ENCODE results near the gene INAFM1.

The INAFM1 gene

DNA sequence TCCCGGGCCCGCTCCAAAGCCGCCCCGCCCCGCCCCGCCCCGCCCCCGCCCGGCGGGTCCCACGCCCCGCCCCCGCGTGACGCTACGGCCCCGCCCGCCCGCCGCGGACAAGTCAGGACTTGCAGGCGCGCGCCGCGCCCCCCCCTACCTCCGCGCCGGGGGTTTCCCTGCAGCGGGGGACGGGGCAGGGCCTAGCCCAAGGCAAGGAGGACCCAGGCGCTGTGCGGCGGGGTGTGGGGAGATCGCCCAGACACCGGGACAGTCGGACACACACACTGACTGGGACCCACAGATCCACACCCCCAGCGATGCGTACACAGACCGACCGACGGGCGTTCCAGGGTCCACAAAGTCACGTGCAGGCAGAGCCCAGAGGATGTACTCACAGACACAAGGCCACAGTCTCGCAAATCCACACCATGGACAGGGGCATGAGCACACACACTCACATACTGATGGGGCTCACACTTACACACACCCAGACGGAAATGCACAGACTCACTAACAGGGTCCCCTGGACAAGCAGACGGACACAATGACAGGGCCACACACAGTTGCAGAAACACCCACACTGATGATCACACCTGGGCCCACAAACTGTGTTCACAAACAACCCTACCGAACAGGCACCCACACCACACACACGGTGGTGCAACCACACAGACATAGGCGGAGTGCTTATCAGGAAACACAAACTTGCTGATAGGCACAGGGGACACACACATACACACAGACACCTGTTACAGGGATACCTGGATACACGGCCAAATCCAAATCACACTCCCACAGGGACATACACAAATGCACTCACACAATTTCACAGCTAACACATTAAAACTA lies 43.2 kb upstream of the INAFM1 start:
- Mint-ChIP-seq H3K4me3 (peak overlapping the region; percentile 79 to 87 (median 85)), H3K4me1 (peaks cover 12% of the 10 kb centered on the region), H3K9me3 (no peaks in the 10 kb centered on the region), H3K27ac (peak overlapping the region; percentile 40 to 83 (median 65)), H3K36me3 (ENCODE audit: low read depth) (no peaks in the 10 kb centered on the region), H3K27me3 (ENCODE audit: low read depth) (peaks cover 15% of the 10 kb centered on the region)
- no peak for TF ChIP-seq CTCF (IDR thresholded peaks at IDR 0.05; ENCODE audit: unreplicated experiment in 3 of 3)

- peaks cover 15% of the 10 kb centered on the region for H3K27me3 Mint-ChIP-seq (ENCODE audit: low read depth)
- TF ChIP-seq CTCF (IDR thresholded peaks at IDR 0.05; ENCODE audit: unreplicated experiment in 3 of 3): no peak
- no peaks in the 10 kb centered on the region for H3K9me3 Mint-ChIP-seq
- peak overlapping the region; percentile 79 to 85 (median 84) for H3K4me3 Mint-ChIP-seq
- no peaks in the 10 kb centered on the region for H3K36me3 Mint-ChIP-seq (ENCODE audit: low read depth)
- H3K27ac Mint-ChIP-seq: peak overlapping the region; percentile 1 to 59 (median 5)
- H3K4me1 Mint-ChIP-seq: peaks cover 12% of the 10 kb centered on the region
These were observed 42.1 kb upstream of the INAFM1 start for GRCh38 chr19:47232422-47233211.

GRCh38 chr19:47236072-47236675 lies 38.5 kb upstream of the INAFM1 start:
- no peaks in the 10 kb centered on the region for H3K9me3 Mint-ChIP-seq
- no peak overlapping the region for H3K27ac Mint-ChIP-seq
- no peak for TF ChIP-seq CTCF (IDR thresholded peaks at IDR 0.05; ENCODE audit: unreplicated experiment in 3 of 3)
- H3K27me3 Mint-ChIP-seq (ENCODE audit: low read depth): peaks cover 25% of the 10 kb centered on the region
- peaks cover 18% of the 10 kb centered on the region for H3K4me1 Mint-ChIP-seq
- H3K4me3 Mint-ChIP-seq: no peak overlapping the region
- no peaks in the 10 kb centered on the region for H3K36me3 Mint-ChIP-seq (ENCODE audit: low read depth)

GRCh38 chr19:47239152-47239551 lies 35.5 kb upstream of the INAFM1 start:
- Mint-ChIP-seq H3K27me3 (ENCODE audit: low read depth) (peaks cover 20% of the 10 kb centered on the region), H3K36me3 (ENCODE audit: low read depth) (no peaks in the 10 kb centered on the region), H3K27ac (peak overlapping the region in 1 of 3 experiments; percentile 82), H3K4me1 (peaks cover 8% of the 10 kb centered on the region), H3K9me3 (no peaks in the 10 kb centered on the region), H3K4me3 (peak overlapping the region; percentile 67 to 86 (median 76))
- TF ChIP-seq CTCF (IDR thresholded peaks at IDR 0.05; ENCODE audit: unreplicated experiment in 3 of 3): no peak

DNA sequence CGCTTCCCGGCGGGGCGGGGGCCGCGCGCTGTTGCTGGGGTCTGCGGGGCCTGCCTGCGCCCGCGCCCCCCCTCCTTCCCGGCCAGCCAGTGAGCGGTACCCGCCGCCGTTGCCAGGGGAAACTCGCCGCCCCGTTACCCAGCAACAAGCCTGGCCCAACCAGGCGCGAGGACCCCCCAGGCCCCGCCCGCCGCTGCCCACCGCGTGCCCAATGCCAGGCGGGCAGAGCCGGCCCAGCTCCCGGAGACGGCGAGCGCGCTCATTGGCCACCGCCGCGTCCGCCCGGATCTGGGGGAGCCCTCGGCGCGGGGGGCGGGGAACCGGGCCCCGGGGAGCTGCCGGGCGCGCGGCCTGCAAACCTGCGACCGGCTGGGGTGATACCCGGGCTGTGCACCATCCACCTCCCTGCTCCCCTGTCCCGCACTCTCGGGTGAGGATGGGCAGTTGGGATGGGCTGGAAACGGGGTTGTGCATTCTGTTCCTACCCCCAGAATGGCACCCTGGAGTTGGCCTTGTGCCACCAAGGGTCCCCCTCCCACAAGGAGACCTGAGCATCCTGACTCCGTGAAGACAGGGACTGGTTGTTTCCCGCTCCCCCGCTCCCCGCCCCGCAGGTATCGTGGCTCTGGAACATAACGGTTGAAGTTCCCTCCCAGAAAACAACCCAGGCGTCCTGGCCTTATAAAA lies 34.9 kb upstream of the INAFM1 start:
- H3K36me3 Mint-ChIP-seq (ENCODE audit: low read depth): no peaks in the 10 kb centered on the region
- H3K27ac Mint-ChIP-seq: no peak overlapping the region
- TF ChIP-seq CTCF (IDR thresholded peaks at IDR 0.05; ENCODE audit: unreplicated experiment in 3 of 3): no peak
- peak overlapping the region; percentile 53 to 67 (median 66) for H3K4me3 Mint-ChIP-seq
- peaks cover 23% of the 10 kb centered on the region for H3K27me3 Mint-ChIP-seq (ENCODE audit: low read depth)
- no peaks in the 10 kb centered on the region for H3K9me3 Mint-ChIP-seq
- H3K4me1 Mint-ChIP-seq: peaks cover 12% of the 10 kb centered on the region

All from nephron (organoid).